Measurements from ENCODE around the gene NRIP2. TPM values are rescaled to one million over a fixed set of nuclear protein-coding genes. Genes with fewer than 3 reads are reported as not detected.

Gene NRIP2
- total and polyA plus RNA-seq, 2 donors = 1.1 to 2.3 TPM

- WGBS = 97% methylated on average over 8 of the region's 8 CpGs
- Histone ChIP-seq H3K27ac (ENCODE audit: low read depth in 1 of 2, low read length in 1 of 2) (no peak overlapping the region), H3K9me3 (ENCODE audit: control insufficient read depth in 2 of 2, insufficient read depth in 1 of 2, low read length in 1 of 2) (no peaks in the 10 kb centered on the region), H3K27me3 (ENCODE audit: control insufficient read depth in 2 of 2, insufficient read depth in 1 of 2, low read length in 1 of 2) (no peaks in the 10 kb centered on the region), H3K36me3 (ENCODE audit: control insufficient read depth in 2 of 2, insufficient read depth in 2 of 2, low read length in 1 of 2) (no peaks in the 10 kb centered on the region), H3K4me1 (ENCODE audit: control insufficient read depth in 2 of 2, insufficient read depth in 2 of 2, low read length in 2 of 2) (no peaks in the 10 kb centered on the region), H3K4me3 (ENCODE audit: low read length in 2 of 2) (no peak overlapping the region)
- no peak for DNase-seq (ENCODE audit: low read depth in 6 of 9, low spot score in 9 of 9)
Observed at GRCh38 chr12:2775431-2775830, 59.4 kb downstream of the NRIP2 start.

Other genes with a start within 250 kb of the NRIP2 start
- gene FKBP4, start 40.1 kb downstream of the NRIP2 start, total RNA-seq = 50.5 TPM
- 23.8 TPM for gene FKBP4, start 40.1 kb downstream of the NRIP2 start, polyA plus RNA-seq
- gene ITFG2, start 22.4 kb downstream of the NRIP2 start, total RNA-seq = 23.8 TPM
- 40.6 TPM for gene ITFG2, start 22.4 kb downstream of the NRIP2 start, polyA plus RNA-seq
- 0.09 TPM for gene TEX52, start 22.0 kb upstream of the NRIP2 start, total RNA-seq
- not detected for gene TEX52, start 22.0 kb upstream of the NRIP2 start, polyA plus RNA-seq
- gene FOXM1, start 42.1 kb upstream of the NRIP2 start, total RNA-seq = 12.3 TPM
- gene FOXM1, start 42.1 kb upstream of the NRIP2 start, polyA plus RNA-seq = 3.5 TPM
- 34.6 TPM for gene RHNO1, start 42.2 kb upstream of the NRIP2 start, total RNA-seq
- 33.4 TPM for gene RHNO1, start 42.2 kb upstream of the NRIP2 start, polyA plus RNA-seq
- 10.3 TPM for gene TULP3, start 55.9 kb upstream of the NRIP2 start, total RNA-seq
- 10.5 TPM for gene TULP3, start 55.9 kb upstream of the NRIP2 start, polyA plus RNA-seq
- 1.6 TPM for gene TEAD4, start 124.4 kb upstream of the NRIP2 start, total RNA-seq
- gene TEAD4, start 124.4 kb upstream of the NRIP2 start, polyA plus RNA-seq = 15.1 TPM
- 4.9 TPM for gene TSPAN9, start 242.3 kb upstream of the NRIP2 start, total RNA-seq
- gene TSPAN9, start 242.3 kb upstream of the NRIP2 start, polyA plus RNA-seq = 10.2 TPM

All from thymus (tissue), 11 donors.